PC-9 (cell line): ENCODE measurements around the gene RUNX1. TPM values are rescaled to one million over a fixed set of nuclear protein-coding genes. Genes with fewer than 3 reads are reported as not detected.

ENCODE experiments used
- BruUV-seq: library from RNA; stranded (reverse); fragments of 400-500 nt; replicated peaks from 2 replicates; lab custom pipeline; 2021; lab: Mats Ljungman, UMichigan
- CTCF ChIA-PET: fragments of 300-600 bp; sonication (Branson Sonifier 250); formaldehyde crosslinking; loops from one replicate; lab custom pipeline; 2022; ENCODE audit warnings: antibody characterized with exemption; lab: Charles Lee
- POLR2A ChIA-PET: fragments of 300-600 bp; sonication (Branson Sonifier 250); formaldehyde crosslinking; loops from one replicate; lab custom pipeline; 2022; ENCODE audit warnings: antibody characterized with exemption; ENCODE audit not compliant: unreplicated experiment; lab: Charles Lee
- DNase-seq, 2 experiments: peaks; one replicate each; pipeline versions ENCODE4 v3.0.0 to v3.0.0-alpha.2; 2015 to 2022; ENCODE audit warnings: mixed read lengths in 1 of 2
- H2AFZ ChIP-seq: fragments of 200-600 bp; sonication (generic); 2 replicates; pipeline ENCODE4 v1.8.1; 2017; ENCODE audit warnings: antibody characterized with exemption
- H3F3A ChIP-seq: fragments of 200-600 bp; sonication (generic); 2 replicates; pipeline ENCODE4 v1.8.1; 2017; ENCODE audit warnings: antibody characterized with exemption, mild to moderate bottlenecking, low read depth; ENCODE audit not compliant: insufficient read depth
- H3K27ac ChIP-seq: fragments of 200-600 bp; sonication (generic); 2 replicates; pipeline ENCODE4 v1.6.1; 2016; ENCODE audit warnings: mixed run types
- H3K27me3 ChIP-seq: fragments of 200-600 bp; sonication (generic); 2 replicates; pipeline ENCODE4 v1.6.1; 2016; ENCODE audit warnings: low read depth, mixed run types; ENCODE audit not compliant: insufficient read depth
- H3K36me3 ChIP-seq: fragments of 200-600 bp; sonication (generic); 2 replicates; pipeline ENCODE4 v1.6.1; 2016; ENCODE audit warnings: low read depth, mixed run types
- H3K4me1 ChIP-seq: fragments of 200-600 bp; sonication (generic); replicated peaks from 2 replicates; pipeline ENCODE4 v1.6.1; 2016; ENCODE audit warnings: mixed run types; ENCODE audit not compliant: insufficient read depth
- H3K4me2 ChIP-seq: fragments of 200-600 bp; sonication (generic); 2 replicates; pipeline ENCODE4 v1.6.1; 2017; ENCODE audit warnings: mixed run types
- H3K4me3 ChIP-seq: fragments of 200-600 bp; sonication (generic); 2 replicates; pipeline ENCODE4 v1.6.1; 2016; ENCODE audit warnings: mixed run types
- H3K79me2 ChIP-seq: fragments of 200-600 bp; sonication (generic); 2 replicates; pipeline ENCODE4 v1.6.1; 2017; ENCODE audit warnings: low read depth, mixed run types
- H3K9me2 ChIP-seq: fragments of 200-600 bp; sonication (generic); 2 replicates; pipeline ENCODE4 v1.8.1; 2017; ENCODE audit warnings: mild to moderate bottlenecking; ENCODE audit not compliant: insufficient read depth
- H3K9me3 ChIP-seq: fragments of 200-600 bp; sonication (generic); 2 replicates; pipeline ENCODE4 v1.8.1; 2016; ENCODE audit warnings: low read depth; ENCODE audit not compliant: insufficient read depth
- H4K20me1 ChIP-seq: fragments of 200-600 bp; sonication (generic); 2 replicates; pipeline ENCODE4 v1.8.1; 2017; ENCODE audit not compliant: insufficient read depth
- CTCF ChIP-seq: fragments of 200-600 bp; sonication (generic); conservative IDR thresholded peaks from 2 replicates; pipeline ENCODE4 v1.6.1; 2017; ENCODE audit warnings: mixed run types, antibody characterized with exemption, mild to moderate bottlenecking, moderate library complexity
- EZH2 ChIP-seq: fragments of 200-600 bp; sonication (generic); IDR thresholded peaks from 2 replicates; pipeline ENCODE4 v1.8.0; 2017; ENCODE audit warnings: antibody characterized with exemption, low read depth
- intact Hi-C: fragments of 100-400 bp; cut with micrococcal nuclease; formaldehyde crosslinking; loops from one replicate; pipeline ENCODE4 v1.10.0; 2022; ENCODE audit not compliant: unreplicated experiment
- total RNA-seq: library from RNA; stranded (reverse); gene quantifications from 2 replicates; pipeline ENCODE4 v1.2.3, GENCODE V29; 2021

The RUNX1 gene
- total RNA-seq, 1 experiment from 2014 or later: 58.5 TPM

GRCh38 chr21:34919406-34919805 lies 129.7 kb downstream of the RUNX1 start:
- DNase-seq: no peak
- H3K4me3 ChIP-seq: no peak overlapping the region
- H3K9me3 ChIP-seq: no peaks in the 10 kb centered on the region
- BruUV-seq: no TSS peak
- no peaks in the 10 kb centered on the region for H3K27me3 ChIP-seq
- H2AFZ ChIP-seq: no peak overlapping the region
- no peaks in the 10 kb centered on the region; the same call in none of the 2 replicates for H4K20me1 ChIP-seq
- H3K9me2 ChIP-seq: no peaks in the 10 kb centered on the region
- no peak overlapping the region for H3K4me2 ChIP-seq
- no peak overlapping the region for H3K27ac ChIP-seq
- peaks cover 14% of the 10 kb centered on the region; the same call in 1 of the 2 replicates for H3F3A ChIP-seq
- peaks cover 29% of the 10 kb centered on the region for H3K79me2 ChIP-seq
- peaks cover 22% of the 10 kb centered on the region for H3K4me1 ChIP-seq
- TF ChIP-seq EZH2: no peak
- TF ChIP-seq CTCF: no peak
- no peaks in the 10 kb centered on the region; the same call in 1 of the 2 replicates for H3K36me3 ChIP-seq
- ChIA-PET POLR2A (no interaction called here), CTCF (no interaction called here)
- intact Hi-C loops: no loop called here

GRCh38 chr21:34916446-34916845 lies 132.7 kb downstream of the RUNX1 start:
- H2AFZ ChIP-seq: no peak overlapping the region
- peaks cover 14% of the 10 kb centered on the region; the same call in 1 of the 2 replicates for H3F3A ChIP-seq
- H3K4me3 ChIP-seq: no peak overlapping the region
- 0 out of 2 replicates have a peak overlapping the region, but pooled peaks have one; percentile 20 for H3K4me2 ChIP-seq
- DNase-seq: no peak
- H4K20me1 ChIP-seq: peaks cover 6% of the 10 kb centered on the region; the same call in 1 of the 2 replicates
- ChIA-PET POLR2A (no interaction called here), CTCF (no interaction called here)
- peaks cover 4% of the 10 kb centered on the region; the same call in 1 of the 2 replicates for H3K36me3 ChIP-seq
- BruUV-seq: no TSS peak
- TF ChIP-seq EZH2: no peak
- TF ChIP-seq CTCF: no peak
- H3K79me2 ChIP-seq: peaks cover 47% of the 10 kb centered on the region
- intact Hi-C loops: no loop called here
- no peaks in the 10 kb centered on the region for H3K27me3 ChIP-seq
- peaks cover 22% of the 10 kb centered on the region for H3K4me1 ChIP-seq
- no peaks in the 10 kb centered on the region for H3K9me2 ChIP-seq
- no peaks in the 10 kb centered on the region for H3K9me3 ChIP-seq
- peak overlapping the region; percentile 40; the same call in 1 of the 2 replicates for H3K27ac ChIP-seq

GRCh38 chr21:34915364-34915841 lies 133.7 kb downstream of the RUNX1 start:
- intact Hi-C loops: no loop called here
- BruUV-seq: no TSS peak
- H3K4me1 ChIP-seq: peaks cover 24% of the 10 kb centered on the region
- peak overlapping the region; percentile 20; the same call in 1 of the 2 replicates for H3K4me2 ChIP-seq
- POLR2A ChIA-PET: no interaction called here
- H3K27me3 ChIP-seq: no peaks in the 10 kb centered on the region
- no peaks in the 10 kb centered on the region for H3K9me3 ChIP-seq
- TF ChIP-seq CTCF (no peak), EZH2 (no peak)
- H3F3A ChIP-seq: peaks cover 14% of the 10 kb centered on the region; the same call in 1 of the 2 replicates
- H3K4me3 ChIP-seq: no peak overlapping the region
- peaks cover 8% of the 10 kb centered on the region; the same call in 1 of the 2 replicates for H3K36me3 ChIP-seq
- peak overlapping the region; percentile 40 for H3K27ac ChIP-seq
- H3K79me2 ChIP-seq: peaks cover 51% of the 10 kb centered on the region
- no peak overlapping the region for H2AFZ ChIP-seq
- DNase-seq: peak in 1 of 2 experiments; percentile 74
- CTCF ChIA-PET: no interaction called here
- H4K20me1 ChIP-seq: peaks cover 6% of the 10 kb centered on the region; the same call in 1 of the 2 replicates
- no peaks in the 10 kb centered on the region for H3K9me2 ChIP-seq
